Parathyroid adenoma (tissue), 2 donors: ENCODE data around the gene LRBA.

ENCODE experiments used
- H2AFZ ChIP-seq: fragments of 300-600 bp; sonication (generic); one replicate; pipeline ENCODE4 v1.7.0; 2017; ENCODE audit warnings: antibody characterized with exemption, mild to moderate bottlenecking
- H3K27ac ChIP-seq: fragments of 300-600 bp; sonication (generic); one replicate; pipeline ENCODE4 v1.7.0; 2017
- H3K27me3 ChIP-seq: fragments of 300-600 bp; sonication (generic); one replicate; pipeline ENCODE4 v1.7.0; 2017; ENCODE audit warnings: low read length; ENCODE audit not compliant: control insufficient read depth, insufficient read depth
- H3K36me3 ChIP-seq: fragments of 300-600 bp; sonication (generic); one replicate; pipeline ENCODE4 v1.7.0; 2017; ENCODE audit warnings: low read length; ENCODE audit not compliant: control insufficient read depth, insufficient read depth
- H3K4me1 ChIP-seq: fragments of 300-600 bp; sonication (generic); one replicate; pipeline ENCODE4 v1.7.0; 2017; ENCODE audit warnings: control low read depth
- H3K4me2 ChIP-seq: fragments of 300-600 bp; sonication (generic); one replicate; pipeline ENCODE4 v1.7.0; 2017; ENCODE audit warnings: low read length
- H3K4me3 ChIP-seq: fragments of 300-600 bp; sonication (generic); one replicate; pipeline ENCODE4 v1.7.0; 2017; ENCODE audit warnings: low read depth, low read length
- H3K79me2 ChIP-seq: fragments of 300-600 bp; sonication (generic); one replicate; pipeline ENCODE4 v1.7.0; 2017; ENCODE audit warnings: control low read depth
- H3K9ac ChIP-seq: fragments of 300-600 bp; sonication (generic); one replicate; pipeline ENCODE4 v1.7.0; 2017; ENCODE audit warnings: mild to moderate bottlenecking
- H3K9me3 ChIP-seq: fragments of 300-600 bp; sonication (generic); one replicate; pipeline ENCODE4 v1.7.0; 2017; ENCODE audit warnings: low read length; ENCODE audit not compliant: control insufficient read depth
- CTCF ChIP-seq: fragments of 300-600 bp; sonication (generic); IDR thresholded peaks from one replicate; pipeline ENCODE4 v1.7.0; 2017; ENCODE audit warnings: antibody characterized with exemption, mild to moderate bottlenecking
- donor health status: primary hyperparathyroidism.

LRBA gene

DNA sequence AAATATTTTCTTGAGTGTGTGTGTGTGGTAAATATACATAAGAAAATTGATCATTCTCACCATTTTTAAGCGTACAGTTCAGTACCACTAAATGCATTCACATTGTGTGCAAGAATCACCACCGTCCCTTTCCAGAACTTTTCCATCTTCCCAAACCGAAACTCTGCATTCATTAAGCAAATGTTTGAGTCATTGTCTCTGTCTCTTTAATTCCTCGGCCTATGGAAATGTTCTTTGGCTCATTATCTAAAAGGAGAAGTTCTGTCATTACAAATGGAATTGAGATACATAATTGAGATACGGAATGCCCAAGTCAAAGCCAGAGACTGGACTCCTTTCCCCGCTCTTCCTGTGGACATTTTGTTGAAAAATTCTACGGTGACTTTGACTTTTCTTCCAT lies 767.9 kb downstream of the LRBA start:
- H3K4me2 ChIP-seq: no peak overlapping the region
- H3K9ac ChIP-seq: no peak overlapping the region
- H3K27ac ChIP-seq: no peak overlapping the region
- no peaks in the 10 kb centered on the region for H3K79me2 ChIP-seq
- no peaks in the 10 kb centered on the region for H3K9me3 ChIP-seq
- no peaks in the 10 kb centered on the region for H3K36me3 ChIP-seq
- H3K4me3 ChIP-seq: no peak overlapping the region
- H3K4me1 ChIP-seq: no peaks in the 10 kb centered on the region
- TF ChIP-seq CTCF: no peak
- no peaks in the 10 kb centered on the region for H3K27me3 ChIP-seq
- H2AFZ ChIP-seq: no peak overlapping the region

- H3K9ac ChIP-seq: no peak overlapping the region
- no peaks in the 10 kb centered on the region for H3K9me3 ChIP-seq
- H3K36me3 ChIP-seq: no peaks in the 10 kb centered on the region
- H3K4me3 ChIP-seq: no peak overlapping the region
- no peaks in the 10 kb centered on the region for H3K79me2 ChIP-seq
- H3K4me1 ChIP-seq: no peaks in the 10 kb centered on the region
- H2AFZ ChIP-seq: no peak overlapping the region
- no peak for TF ChIP-seq CTCF
- no peak overlapping the region for H3K27ac ChIP-seq
- H3K4me2 ChIP-seq: no peak overlapping the region
- no peaks in the 10 kb centered on the region for H3K27me3 ChIP-seq
Observed at GRCh38 chr4:150244600-150244999, 770.5 kb downstream of the LRBA start.

GRCh38 chr4:150243932-150244331 lies 771.2 kb downstream of the LRBA start:
- Histone ChIP-seq H3K9me3 (no peaks in the 10 kb centered on the region), H3K4me1 (no peaks in the 10 kb centered on the region), H3K27me3 (no peaks in the 10 kb centered on the region), H3K4me2 (no peak overlapping the region), H3K27ac (no peak overlapping the region), H3K9ac (no peak overlapping the region), H3K79me2 (no peaks in the 10 kb centered on the region), H3K4me3 (no peak overlapping the region), H3K36me3 (no peaks in the 10 kb centered on the region), H2AFZ (no peak overlapping the region)
- no peak for TF ChIP-seq CTCF

GRCh38 chr4:150242820-150243458 lies 772.1 kb downstream of the LRBA start:
- H3K27me3 ChIP-seq: no peaks in the 10 kb centered on the region
- no peaks in the 10 kb centered on the region for H3K4me1 ChIP-seq
- no peak overlapping the region for H3K4me2 ChIP-seq
- H3K9ac ChIP-seq: no peak overlapping the region
- no peaks in the 10 kb centered on the region for H3K9me3 ChIP-seq
- H3K4me3 ChIP-seq: no peak overlapping the region
- peak; percentile 63 for TF ChIP-seq CTCF
- no peak overlapping the region for H2AFZ ChIP-seq
- H3K27ac ChIP-seq: no peak overlapping the region
- no peaks in the 10 kb centered on the region for H3K79me2 ChIP-seq
- H3K36me3 ChIP-seq: no peaks in the 10 kb centered on the region

- Histone ChIP-seq H3K27ac (no peak overlapping the region), H3K4me1 (no peaks in the 10 kb centered on the region), H2AFZ (no peak overlapping the region), H3K4me2 (no peak overlapping the region), H3K4me3 (no peak overlapping the region), H3K27me3 (no peaks in the 10 kb centered on the region), H3K9ac (no peak overlapping the region), H3K79me2 (no peaks in the 10 kb centered on the region), H3K36me3 (no peaks in the 10 kb centered on the region), H3K9me3 (no peaks in the 10 kb centered on the region)
- no peak for TF ChIP-seq CTCF
Observed at GRCh38 chr4:150240011-150240410, 775.1 kb downstream of the LRBA start.
